ENCODE measurements around the gene JPH2. TPM values are rescaled to one million over a fixed set of nuclear protein-coding genes. Genes with fewer than 3 reads are reported as not detected.

JPH2 gene
- total RNA-seq, 1 donor from 2014 or later, result 0.12 TPM

DNA sequence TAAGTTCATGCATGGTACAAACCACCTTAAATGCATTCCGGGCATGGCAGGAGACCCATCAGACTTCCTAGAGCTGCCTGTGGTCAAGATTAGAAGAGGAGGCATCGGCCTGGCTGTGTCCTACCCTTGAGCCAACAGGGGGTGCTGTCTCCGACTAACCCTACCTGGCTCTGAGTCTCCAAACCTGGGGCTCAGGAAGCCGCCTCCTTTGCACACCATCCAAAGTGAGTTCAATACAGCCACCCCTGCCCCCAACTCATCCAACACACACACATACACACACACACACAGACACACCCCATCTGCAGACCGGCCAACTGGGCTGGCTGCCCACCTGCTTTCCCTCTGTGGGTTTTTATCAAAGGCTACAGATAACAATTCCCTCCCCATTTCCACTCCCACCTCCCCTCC, 77.0 kb downstream of the JPH2 start:
- peaks cover 7% of the 10 kb centered on the region for H3K9me3 Mint-ChIP-seq (ENCODE audit: low read depth)
- TF ChIP-seq, protein P1, sequence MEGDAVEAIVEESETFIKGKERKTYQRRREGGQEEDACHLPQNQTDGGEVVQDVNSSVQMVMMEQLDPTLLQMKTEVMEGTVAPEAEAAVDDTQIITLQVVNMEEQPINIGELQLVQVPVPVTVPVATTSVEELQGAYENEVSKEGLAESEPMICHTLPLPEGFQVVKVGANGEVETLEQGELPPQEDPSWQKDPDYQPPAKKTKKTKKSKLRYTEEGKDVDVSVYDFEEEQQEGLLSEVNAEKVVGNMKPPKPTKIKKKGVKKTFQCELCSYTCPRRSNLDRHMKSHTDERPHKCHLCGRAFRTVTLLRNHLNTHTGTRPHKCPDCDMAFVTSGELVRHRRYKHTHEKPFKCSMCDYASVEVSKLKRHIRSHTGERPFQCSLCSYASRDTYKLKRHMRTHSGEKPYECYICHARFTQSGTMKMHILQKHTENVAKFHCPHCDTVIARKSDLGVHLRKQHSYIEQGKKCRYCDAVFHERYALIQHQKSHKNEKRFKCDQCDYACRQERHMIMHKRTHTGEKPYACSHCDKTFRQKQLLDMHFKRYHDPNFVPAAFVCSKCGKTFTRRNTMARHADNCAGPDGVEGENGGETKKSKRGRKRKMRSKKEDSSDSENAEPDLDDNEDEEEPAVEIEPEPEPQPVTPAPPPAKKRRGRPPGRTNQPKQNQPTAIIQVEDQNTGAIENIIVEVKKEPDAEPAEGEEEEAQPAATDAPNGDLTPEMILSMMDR (IDR thresholded peaks at IDR 0.05; ENCODE audit: unreplicated experiment), result peak; percentile 27
- DNase-seq (ENCODE audit: low spot score, unreplicated experiment), result no peak
- H3K4me3 Mint-ChIP-seq (ENCODE audit: low read depth), result no peak overlapping the region
- no peaks in the 10 kb centered on the region for H3K36me3 Mint-ChIP-seq (ENCODE audit: insufficient read depth)
- peaks cover 25% of the 10 kb centered on the region for H3K27me3 Mint-ChIP-seq
- no peak overlapping the region for H3K27ac Mint-ChIP-seq
- H3K4me1 Mint-ChIP-seq (ENCODE audit: low read depth), result peaks cover 1% of the 10 kb centered on the region

DNA sequence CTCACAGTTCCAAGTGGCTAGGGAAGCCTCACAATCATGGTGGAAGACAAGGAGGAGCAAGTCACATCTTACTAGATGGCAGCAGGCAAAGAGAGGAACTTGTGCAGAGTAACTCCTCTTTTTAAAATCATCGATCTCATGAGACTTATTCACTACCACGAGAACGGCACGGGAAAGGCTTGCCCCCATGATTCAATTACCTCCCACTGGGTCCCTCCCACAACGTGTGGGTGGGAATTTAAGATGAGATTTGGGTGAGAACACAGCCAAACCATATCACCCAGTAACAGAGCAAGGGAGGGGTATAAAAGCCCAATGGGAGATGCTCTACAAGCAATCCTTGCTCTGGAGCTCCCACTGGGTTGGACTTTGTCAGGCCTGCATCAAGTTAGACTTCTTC, 80.4 kb downstream of the JPH2 start:
- Mint-ChIP-seq H3K36me3 (ENCODE audit: insufficient read depth) (no peaks in the 10 kb centered on the region), H3K27ac (no peak overlapping the region), H3K4me1 (ENCODE audit: low read depth) (no peaks in the 10 kb centered on the region), H3K9me3 (ENCODE audit: low read depth) (peaks cover 12% of the 10 kb centered on the region), H3K27me3 (peaks cover 37% of the 10 kb centered on the region), H3K4me3 (ENCODE audit: low read depth) (no peak overlapping the region)
- TF ChIP-seq, protein P1 (IDR thresholded peaks at IDR 0.05; ENCODE audit: unreplicated experiment), result no peak
- DNase-seq (ENCODE audit: low spot score, unreplicated experiment), result no peak

DNA sequence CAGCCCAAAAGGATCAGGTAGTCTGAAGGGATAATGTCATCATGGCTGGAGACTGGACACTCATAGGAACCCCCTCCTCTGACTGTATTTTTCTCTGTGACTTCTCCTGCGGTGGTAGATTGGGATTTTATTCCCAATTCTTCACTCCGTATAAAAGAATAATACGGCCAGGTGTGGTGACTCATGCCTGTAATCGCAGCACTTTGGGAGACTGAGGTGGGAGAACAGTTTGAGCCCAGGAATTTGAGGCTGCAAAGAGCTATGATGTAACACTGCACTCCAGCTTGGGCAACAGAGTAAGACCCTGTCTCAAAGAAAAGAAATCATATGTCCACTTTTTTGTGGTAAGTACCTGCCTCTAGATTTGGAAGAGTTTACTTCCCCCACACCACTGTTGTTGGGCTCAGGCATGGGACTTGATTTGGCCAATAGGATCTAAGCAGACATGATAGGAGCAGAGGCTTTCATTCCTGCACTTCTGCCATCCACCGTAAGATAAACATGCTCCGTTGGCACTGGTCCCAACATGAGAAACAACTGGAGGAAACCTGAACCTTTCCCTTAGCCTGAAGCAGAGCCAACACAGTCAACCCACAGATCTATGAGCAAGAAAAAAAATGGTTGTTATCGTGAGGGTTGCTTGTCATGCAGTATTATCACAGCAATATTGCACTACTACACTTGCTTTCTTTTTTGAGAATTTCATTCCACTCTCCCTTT, 82.0 kb downstream of the JPH2 start:
- Mint-ChIP-seq H3K27ac (no peak overlapping the region), H3K4me3 (ENCODE audit: low read depth) (no peak overlapping the region), H3K36me3 (ENCODE audit: insufficient read depth) (no peaks in the 10 kb centered on the region), H3K27me3 (peaks cover 37% of the 10 kb centered on the region), H3K9me3 (ENCODE audit: low read depth) (peaks cover 12% of the 10 kb centered on the region), H3K4me1 (ENCODE audit: low read depth) (no peaks in the 10 kb centered on the region)
- no peak for DNase-seq (ENCODE audit: low spot score, unreplicated experiment)
- TF ChIP-seq, protein P1 (IDR thresholded peaks at IDR 0.05; ENCODE audit: unreplicated experiment), result no peak

DNA sequence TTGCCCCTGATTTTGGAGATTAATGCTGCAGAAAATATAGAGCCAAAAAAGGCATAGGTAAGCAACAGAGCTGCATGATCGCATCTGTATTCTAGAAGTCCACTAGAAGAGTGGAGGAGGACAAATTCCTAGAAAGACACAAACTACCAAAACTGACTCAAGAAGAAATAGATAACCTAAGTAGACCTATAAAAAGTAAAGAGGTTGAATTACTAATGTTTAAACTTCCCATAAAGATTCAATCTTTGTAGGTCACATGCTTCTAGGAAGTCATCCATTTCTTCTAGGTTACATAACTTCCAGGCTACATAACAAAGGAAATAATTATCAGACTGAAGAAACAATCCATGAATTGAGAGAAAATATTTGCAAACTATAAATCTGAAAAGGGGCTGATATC, 84.4 kb downstream of the JPH2 start:
- peaks cover 37% of the 10 kb centered on the region for H3K27me3 Mint-ChIP-seq
- TF ChIP-seq, protein P1 (IDR thresholded peaks at IDR 0.05; ENCODE audit: unreplicated experiment), result no peak

DNA sequence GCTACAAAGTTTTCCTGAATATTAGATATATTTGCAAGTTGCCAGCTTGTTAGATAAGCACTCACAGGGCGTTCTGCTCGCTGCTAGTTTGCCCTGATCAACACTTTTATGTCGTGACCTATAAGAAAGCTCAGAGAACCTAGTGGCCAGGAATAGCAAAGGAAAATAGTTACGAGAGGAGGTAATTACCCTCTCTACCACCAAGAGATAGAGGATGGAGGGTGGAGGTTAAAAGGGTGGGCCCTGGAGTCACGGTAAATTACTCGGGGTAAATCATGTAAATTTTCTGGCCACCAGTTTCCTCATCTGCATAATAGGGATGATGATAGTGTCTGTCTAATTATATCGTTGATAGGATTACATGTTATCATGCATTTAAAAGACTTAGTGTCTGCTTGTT, 87.2 kb downstream of the JPH2 start:
- Mint-ChIP-seq H3K4me1 (ENCODE audit: low read depth) (peaks cover 8% of the 10 kb centered on the region), H3K9me3 (ENCODE audit: low read depth) (peaks cover 5% of the 10 kb centered on the region), H3K4me3 (ENCODE audit: low read depth) (no peak overlapping the region), H3K27ac (no peak overlapping the region), H3K27me3 (peaks cover 14% of the 10 kb centered on the region), H3K36me3 (ENCODE audit: insufficient read depth) (no peaks in the 10 kb centered on the region)
- no peak for DNase-seq (ENCODE audit: low spot score, unreplicated experiment)
- TF ChIP-seq, protein P1 (IDR thresholded peaks at IDR 0.05; ENCODE audit: unreplicated experiment), result no peak

More for the DNA sequence above, 84.4 kb downstream of the JPH2 start:
- no peak for DNase-seq (ENCODE audit: low spot score, unreplicated experiment)
- no peak overlapping the region for H3K4me3 Mint-ChIP-seq (ENCODE audit: low read depth)
- no peaks in the 10 kb centered on the region for H3K36me3 Mint-ChIP-seq (ENCODE audit: insufficient read depth)
- H3K27ac Mint-ChIP-seq, result no peak overlapping the region
- peaks cover 9% of the 10 kb centered on the region for H3K9me3 Mint-ChIP-seq (ENCODE audit: low read depth)
- peaks cover 6% of the 10 kb centered on the region for H3K4me1 Mint-ChIP-seq (ENCODE audit: low read depth)

All from progenitor cell of endocrine pancreas (in vitro differentiated cells).